Vagina (tissue), 2 donors: ENCODE measurements around the gene COLGALT1. TPM values are rescaled to one million over a fixed set of nuclear protein-coding genes. Genes with fewer than 3 reads are reported as not detected.

Experiments
- DNase-seq, 2 donors: peaks; one replicate each; pipeline ENCODE4 v3.0.0-alpha.2; 2017; ENCODE audit errors: extremely low spot score in 2 of 2
- H3K27ac ChIP-seq: fragments of 200-600 bp; sonication (generic); one replicate; pipeline ENCODE4 v1.5.1; 2019
- H3K27me3 ChIP-seq: fragments of 200-600 bp; sonication (generic); one replicate; pipeline ENCODE4 v1.5.1; 2019
- H3K36me3 ChIP-seq, 2 donors: fragments of 200-600 bp; sonication (generic); one replicate each; pipeline ENCODE4 v1.5.1; 2017 to 2019
- H3K4me1 ChIP-seq: fragments of 200-600 bp; sonication (generic); one replicate; pipeline ENCODE4 v1.5.1; 2019
- H3K4me3 ChIP-seq, 2 donors: fragments of 200-600 bp; sonication (generic); 1 replicate in 1 of 2; 2 replicates in 1 of 2; pipeline ENCODE4 v1.5.1; 2016 to 2019
- H3K9me3 ChIP-seq: fragments of 200-600 bp; sonication (generic); one replicate; pipeline ENCODE4 v1.5.1; 2019
- POLR2A ChIP-seq, 2 donors: fragments of 450-650 bp; IDR thresholded peaks; one replicate each; pipeline ENCODE4 v1.6.1; 2017; ENCODE audit warnings: antibody characterized with exemption in 2 of 2, mild to moderate bottlenecking in 2 of 2, moderate library complexity in 2 of 2
- POLR2AphosphoS5 ChIP-seq, 2 donors: sonication (generic); formaldehyde crosslinking; IDR thresholded peaks; one replicate each; pipeline ENCODE4 v1.9.0; 2017; ENCODE audit warnings: antibody characterized with exemption in 2 of 2, mild to moderate bottlenecking in 2 of 2, low read depth in 1 of 2; ENCODE audit not compliant: insufficient read depth in 1 of 2
- intact Hi-C: fragments of 100-400 bp; cut with DNase I; formaldehyde crosslinking; loops from one replicate; pipeline ENCODE4 v1.15.1; 2023
- total RNA-seq: library from RNA; depleted of rRNA; stranded (reverse); fragments of >200 nt; gene quantifications from one replicate; pipeline ENCODE4 v1.2.3, GENCODE V29; 2016
- TF ChIP-seq, protein P1 (sequence below), 3 experiments: fragments of 450-650 bp in 2 of 3; fragments of 200-600 bp in 1 of 3; sonication (generic) in 1 of 3; IDR thresholded peaks; one replicate each; pipeline ENCODE4 v1.5.1; 2017 to 2019; ENCODE audit warnings: antibody characterized with exemption in 3 of 3, mild to moderate bottlenecking in 2 of 3, moderate library complexity in 2 of 3

The COLGALT1 gene
- total RNA-seq, 1 donor from 2014 or later, result 55.0 TPM

DNA sequence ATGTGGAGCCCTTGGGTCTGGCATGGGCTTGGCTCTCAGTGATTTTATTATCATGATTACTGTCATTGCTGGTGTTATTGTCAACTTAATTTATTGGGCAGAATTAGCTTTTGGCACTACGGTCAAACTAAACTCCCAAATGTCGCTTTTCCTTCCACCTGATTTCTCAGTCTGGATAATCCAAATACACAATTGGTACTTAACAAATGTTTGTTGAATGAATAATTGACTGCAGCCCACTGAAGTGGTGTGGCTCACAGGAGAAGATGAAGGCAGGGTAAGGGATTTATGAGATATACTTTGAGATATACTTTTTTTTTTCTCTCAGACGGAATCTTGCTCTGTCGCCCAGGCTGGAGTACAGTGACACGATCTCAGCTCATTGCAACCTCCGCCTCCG lies 1.5 kb downstream of the COLGALT1 start:
- intact Hi-C loops, result no loop called here
- Histone ChIP-seq H3K27me3 (no peaks in the 10 kb centered on the region), H3K9me3 (no peaks in the 10 kb centered on the region), H3K36me3 (peaks cover 0 to 28% of the 10 kb centered on the region in 2 donors), H3K4me3 (peak overlapping the region; percentile 93 to 95), H3K4me1 (peaks cover 33% of the 10 kb centered on the region), H3K27ac (no peak overlapping the region)
- TF ChIP-seq POLR2A (IDR thresholded peaks at IDR 0.05), result no peak
- TF ChIP-seq POLR2AphosphoS5 (IDR thresholded peaks at IDR 0.05; ENCODE audit: insufficient read depth in 1 of 2, low read depth in 1 of 2), result no peak
- TF ChIP-seq, protein P1, sequence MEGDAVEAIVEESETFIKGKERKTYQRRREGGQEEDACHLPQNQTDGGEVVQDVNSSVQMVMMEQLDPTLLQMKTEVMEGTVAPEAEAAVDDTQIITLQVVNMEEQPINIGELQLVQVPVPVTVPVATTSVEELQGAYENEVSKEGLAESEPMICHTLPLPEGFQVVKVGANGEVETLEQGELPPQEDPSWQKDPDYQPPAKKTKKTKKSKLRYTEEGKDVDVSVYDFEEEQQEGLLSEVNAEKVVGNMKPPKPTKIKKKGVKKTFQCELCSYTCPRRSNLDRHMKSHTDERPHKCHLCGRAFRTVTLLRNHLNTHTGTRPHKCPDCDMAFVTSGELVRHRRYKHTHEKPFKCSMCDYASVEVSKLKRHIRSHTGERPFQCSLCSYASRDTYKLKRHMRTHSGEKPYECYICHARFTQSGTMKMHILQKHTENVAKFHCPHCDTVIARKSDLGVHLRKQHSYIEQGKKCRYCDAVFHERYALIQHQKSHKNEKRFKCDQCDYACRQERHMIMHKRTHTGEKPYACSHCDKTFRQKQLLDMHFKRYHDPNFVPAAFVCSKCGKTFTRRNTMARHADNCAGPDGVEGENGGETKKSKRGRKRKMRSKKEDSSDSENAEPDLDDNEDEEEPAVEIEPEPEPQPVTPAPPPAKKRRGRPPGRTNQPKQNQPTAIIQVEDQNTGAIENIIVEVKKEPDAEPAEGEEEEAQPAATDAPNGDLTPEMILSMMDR (IDR thresholded peaks at IDR 0.05), result no peak
- no peak for DNase-seq

DNA sequence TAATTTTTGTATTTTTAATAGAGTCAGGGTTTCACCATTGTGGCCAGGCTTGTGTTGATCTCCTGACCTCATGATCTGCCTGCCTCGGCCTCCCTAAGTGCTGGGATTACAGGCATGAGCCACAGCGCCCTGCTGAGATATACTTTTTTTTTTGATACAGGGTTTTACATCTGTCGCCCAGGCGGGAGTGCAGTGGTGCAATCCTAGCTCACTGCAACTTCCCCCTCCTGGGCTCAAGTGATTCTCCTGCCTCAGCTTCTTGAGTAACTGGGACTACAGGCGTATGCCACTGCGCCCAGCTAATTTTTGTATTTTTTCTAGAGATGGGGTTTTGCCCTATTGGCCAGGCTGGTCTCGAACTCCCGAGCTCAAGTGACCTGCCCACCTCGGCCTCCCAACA lies 2.0 kb downstream of the COLGALT1 start:
- H3K9me3 ChIP-seq, result no peaks in the 10 kb centered on the region
- TF ChIP-seq POLR2AphosphoS5 (IDR thresholded peaks at IDR 0.05; ENCODE audit: insufficient read depth in 1 of 2, low read depth in 1 of 2) (no peak), POLR2A (IDR thresholded peaks at IDR 0.05) (no peak)
- TF ChIP-seq, protein P1 (IDR thresholded peaks at IDR 0.05), result no peak
- DNase-seq, result no peak
- H3K4me3 ChIP-seq, result no peak overlapping the region
- peaks cover 0 to 33% of the 10 kb centered on the region in 2 donors for H3K36me3 ChIP-seq
- no peak overlapping the region for H3K27ac ChIP-seq
- intact Hi-C loops, result no loop called here
- H3K27me3 ChIP-seq, result no peaks in the 10 kb centered on the region
- peaks cover 33% of the 10 kb centered on the region for H3K4me1 ChIP-seq

DNA sequence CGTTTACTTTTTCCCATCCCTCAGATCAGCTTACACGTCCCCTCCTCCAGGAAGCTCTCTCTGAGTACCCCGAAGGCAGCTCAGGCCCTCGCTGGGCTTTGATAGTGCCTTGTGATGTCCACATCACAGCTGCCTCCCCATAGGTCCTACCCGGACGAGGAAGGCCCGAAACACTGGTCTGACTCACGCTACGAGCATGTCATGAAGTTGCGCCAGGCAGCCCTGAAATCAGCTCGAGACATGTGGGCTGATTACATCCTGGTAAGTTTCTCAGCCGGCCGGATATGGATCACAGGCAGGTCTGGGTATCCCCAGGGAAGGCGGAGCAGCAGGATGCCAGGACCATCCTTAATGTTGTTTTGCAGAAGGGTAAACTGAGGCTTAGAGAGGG lies 4.8 kb downstream of the COLGALT1 start:
- Histone ChIP-seq H3K9me3 (no peaks in the 10 kb centered on the region), H3K4me3 (no peak overlapping the region), H3K4me1 (peaks cover 16% of the 10 kb centered on the region), H3K27me3 (no peaks in the 10 kb centered on the region), H3K27ac (no peak overlapping the region), H3K36me3 (peaks cover 0 to 41% of the 10 kb centered on the region in 2 donors)
- TF ChIP-seq POLR2A (IDR thresholded peaks at IDR 0.05) (no peak), POLR2AphosphoS5 (IDR thresholded peaks at IDR 0.05; ENCODE audit: insufficient read depth in 1 of 2, low read depth in 1 of 2) (no peak)
- TF ChIP-seq, protein P1 (IDR thresholded peaks at IDR 0.05), result no peak
- DNase-seq, result no peak
- intact Hi-C loops, result no loop called here

DNA sequence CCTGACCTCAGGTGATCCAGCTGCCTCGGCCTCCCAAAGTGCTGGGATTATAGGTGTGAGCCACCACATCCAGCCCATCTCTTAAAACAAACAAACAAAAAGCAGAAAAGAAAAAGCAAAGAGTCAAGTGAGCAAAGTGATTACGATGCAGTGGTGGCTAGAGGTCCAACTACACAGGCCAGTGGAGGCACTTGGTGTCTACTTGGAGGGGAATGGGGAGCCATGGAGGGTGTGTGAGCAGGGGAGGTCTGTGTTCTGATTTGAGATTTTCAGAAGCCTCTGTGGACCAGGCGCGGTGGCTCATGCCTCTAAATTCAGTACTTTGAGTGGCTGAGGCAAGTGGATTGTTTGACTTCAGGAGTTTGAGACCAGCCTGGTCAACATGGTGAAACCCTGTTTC lies 6.6 kb downstream of the COLGALT1 start:
- H3K27ac ChIP-seq, result no peak overlapping the region
- TF ChIP-seq POLR2AphosphoS5 (IDR thresholded peaks at IDR 0.05; ENCODE audit: insufficient read depth in 1 of 2, low read depth in 1 of 2), result no peak
- TF ChIP-seq POLR2A (IDR thresholded peaks at IDR 0.05), result no peak
- TF ChIP-seq, protein P1 (IDR thresholded peaks at IDR 0.05), result no peak
- H3K4me1 ChIP-seq, result peaks cover 6% of the 10 kb centered on the region
- no peak overlapping the region for H3K4me3 ChIP-seq
- no peaks in the 10 kb centered on the region for H3K9me3 ChIP-seq
- DNase-seq, result no peak
- peaks cover 0 to 58% of the 10 kb centered on the region in 2 donors for H3K36me3 ChIP-seq
- intact Hi-C loops, result no loop called here
- no peaks in the 10 kb centered on the region for H3K27me3 ChIP-seq

DNA sequence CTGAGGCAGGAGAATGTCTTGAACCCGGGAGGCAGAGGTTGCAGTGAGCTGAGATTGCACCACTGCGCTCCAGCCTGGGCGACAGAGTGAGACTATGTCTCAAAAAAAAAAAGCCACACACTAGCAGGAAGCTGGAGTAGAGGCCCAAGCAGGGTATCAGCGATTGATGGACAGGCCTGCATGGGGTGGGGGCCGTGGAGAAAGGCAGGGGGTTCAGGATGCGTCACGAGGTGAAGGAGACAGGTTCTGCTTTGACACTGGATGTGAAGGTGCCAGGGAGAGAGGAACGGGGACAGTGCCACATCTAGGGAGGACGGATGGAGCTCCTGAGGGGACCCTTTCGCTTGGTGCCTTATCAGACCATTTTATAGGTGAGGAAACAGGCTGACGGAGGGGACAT lies 7.1 kb downstream of the COLGALT1 start:
- H3K4me1 ChIP-seq, result peaks cover 1% of the 10 kb centered on the region
- TF ChIP-seq POLR2AphosphoS5 (IDR thresholded peaks at IDR 0.05; ENCODE audit: insufficient read depth in 1 of 2, low read depth in 1 of 2), result no peak
- TF ChIP-seq, protein P1 (IDR thresholded peaks at IDR 0.05), result no peak
- TF ChIP-seq POLR2A (IDR thresholded peaks at IDR 0.05), result no peak
- H3K27ac ChIP-seq, result no peak overlapping the region
- H3K4me3 ChIP-seq, result no peak overlapping the region
- H3K9me3 ChIP-seq, result no peaks in the 10 kb centered on the region
- intact Hi-C loops, result no loop called here
- DNase-seq, result no peak
- no peaks in the 10 kb centered on the region for H3K27me3 ChIP-seq
- peaks cover 0 to 63% of the 10 kb centered on the region in 2 donors for H3K36me3 ChIP-seq
